HCT116 (cell line): Measurements from ENCODE around the gene SLC17A8. TPM values are rescaled to one million over a fixed set of nuclear protein-coding genes. Genes with fewer than 3 reads are reported as not detected.

Source experiments
- ATAC-seq: fragments of 200-7000 bp; cut with Tn5 transposase; 2 replicates; pipeline ENCODE4 v1.9.1; 2020; ENCODE audit warnings: mild to moderate bottlenecking, moderate library complexity
- BruUV-seq: library from RNA; stranded (reverse); fragments of 400-500 nt; replicated peaks from 2 replicates; lab custom pipeline; 2021; lab: Mats Ljungman, UMichigan
- CTCF ChIA-PET: fragments of 300-600 bp; sonication (Branson Sonifier 250); formaldehyde crosslinking; loops from one replicate; lab custom pipeline; 2021; ENCODE audit warnings: antibody characterized with exemption; lab: Charles Lee
- POLR2A ChIA-PET: fragments of 300-600, 350-600 bp; sonication (Branson Sonifier 250); formaldehyde crosslinking; loops from one replicate; lab custom pipeline; 2021; ENCODE audit warnings: antibody characterized with exemption; lab: Charles Lee
- RAD21 ChIA-PET, 2 experiments: fragments of 300-600 bp; sonication (Branson Sonifier 250); formaldehyde crosslinking; loops; one replicate each; lab custom pipeline; 2023; ENCODE audit warnings: low total read pairs in 2 of 2; ENCODE audit not compliant: uncharacterized antibody in 2 of 2, unreplicated experiment in 2 of 2, low non-redundant PET in 1 of 2; lab: Charles Lee
- DNase-seq: peaks from one replicate; pipeline ENCODE4 v3.0.0-alpha.2; 2010; ENCODE audit warnings: low read depth, low spot score
- H2AFZ ChIP-seq: fragments of 200-600 bp; shearing (Covaris generic), sonication (generic); 2 replicates; pipeline ENCODE4 v1.6.1; 2017; ENCODE audit warnings: low read depth, mixed run types, mixed read lengths, antibody characterized with exemption, low read length; ENCODE audit not compliant: poor library complexity, severe bottlenecking
- H3K27ac ChIP-seq: 2 replicates; pipeline ENCODE4 v1.5.1; 2012; ENCODE audit warnings: low read depth, low read length
- H3K27me3 ChIP-seq: fragments of 200-600 bp; sonication (generic); 2 replicates; pipeline ENCODE4 v1.6.1; 2016; ENCODE audit warnings: mixed run types, low read length, mixed read lengths; ENCODE audit not compliant: insufficient read depth
- H3K36me3 ChIP-seq, 2 experiments: fragments of 200-500 bp in 1 of 2; fragments of 200-600 bp in 1 of 2; sonication (Bioruptor generic) in 1 of 2; sonication (generic) in 1 of 2; 2 replicates each; pipeline versions ENCODE4 v1.5.1 to v1.6.1; 2014 to 2016; ENCODE audit warnings: low read length in 2 of 2, inconsistent platforms in 1 of 2, mixed read lengths in 1 of 2, mixed run types in 1 of 2; ENCODE audit not compliant: insufficient read depth in 2 of 2, control insufficient read depth in 1 of 2
- H3K4me1 ChIP-seq, 2 experiments: fragments of 200-600 bp in 1 of 2; sonication (generic) in 1 of 2; 2 replicates each; pipeline versions ENCODE4 v1.5.1 to v1.6.1; 2012 to 2017; ENCODE audit warnings: low read length in 2 of 2, inconsistent platforms in 1 of 2, mild to moderate bottlenecking in 1 of 2, mixed read lengths in 1 of 2, mixed run types in 1 of 2, moderate library complexity in 1 of 2; ENCODE audit not compliant: insufficient read depth in 2 of 2, control insufficient read depth in 1 of 2
- H3K4me2 ChIP-seq: fragments of 200-600 bp; sonication (generic); 2 replicates; pipeline ENCODE4 v1.6.1; 2017; ENCODE audit warnings: mixed run types, low read length, mixed read lengths
- H3K4me3 ChIP-seq, 2 experiments: fragments of 200-600 bp in 1 of 2; sonication (generic) in 1 of 2; replicated peaks in 1 of 2; 2 replicates each; pipeline ENCODE4 v1.5.1; 2011 to 2016; ENCODE audit warnings: low read length in 2 of 2, control low read depth in 1 of 2, low read depth in 1 of 2, mild to moderate bottlenecking in 1 of 2, mixed read lengths in 1 of 2, mixed run types in 1 of 2
- H3K79me2 ChIP-seq: fragments of 200-600 bp; sonication (generic); 2 replicates; pipeline ENCODE4 v1.6.1; 2017; ENCODE audit warnings: mild to moderate bottlenecking, mixed run types, low read length, moderate library complexity, mixed read lengths; ENCODE audit not compliant: insufficient read depth
- H3K9ac ChIP-seq: fragments of 200-600 bp; sonication (generic); 2 replicates; pipeline ENCODE4 v1.6.1; 2016; ENCODE audit warnings: low read length, mixed read lengths
- H3K9me2 ChIP-seq: fragments of 200-600 bp; sonication (generic), shearing (Covaris generic); 2 replicates; pipeline ENCODE4 v1.6.1; 2017; ENCODE audit warnings: mixed run types, mild to moderate bottlenecking, moderate library complexity; ENCODE audit not compliant: insufficient read depth
- H3K9me3 ChIP-seq, 2 experiments: fragments of 200-500 bp in 1 of 2; fragments of 200-600 bp in 1 of 2; sonication (Bioruptor generic) in 1 of 2; sonication (generic) in 1 of 2; 2 replicates each; pipeline ENCODE4 v1.6.1; 2014 to 2017; ENCODE audit warnings: low read length in 2 of 2, mixed read lengths in 2 of 2, inconsistent platforms in 1 of 2, low read depth in 1 of 2, mild to moderate bottlenecking in 1 of 2, mixed run types in 1 of 2, moderate library complexity in 1 of 2; ENCODE audit not compliant: control insufficient read depth in 1 of 2, insufficient read depth in 1 of 2
- H4K20me1 ChIP-seq: fragments of 200-600 bp; sonication (generic), shearing (Covaris generic); 2 replicates; pipeline ENCODE4 v1.6.1; 2017; ENCODE audit warnings: mixed run types, mild to moderate bottlenecking, moderate library complexity; ENCODE audit not compliant: insufficient read depth
- CBX3 ChIP-seq: IDR thresholded peaks from 2 replicates; pipeline ENCODE4 v1.6.1; 2012; ENCODE audit warnings: low read depth
- CEBPB ChIP-seq: IDR thresholded peaks from 2 replicates; pipeline ENCODE4 v1.6.1; 2012; ENCODE audit warnings: low read depth
- ELF1 ChIP-seq: IDR thresholded peaks from 2 replicates; pipeline ENCODE4 v1.6.1; 2012; ENCODE audit warnings: low read depth, borderline replicate concordance
- EZH2 ChIP-seq: fragments of 200-600 bp; sonication (generic); IDR thresholded peaks from 2 replicates; pipeline ENCODE4 v1.6.1; 2017; ENCODE audit warnings: antibody characterized with exemption, mixed run types
- EZH2phosphoT487 ChIP-seq: fragments of 200-600 bp; IDR thresholded peaks from 2 replicates; pipeline ENCODE4 v1.6.1; 2018; ENCODE audit warnings: antibody characterized with exemption, borderline replicate concordance
- FOSL1 ChIP-seq: IDR thresholded peaks from 2 replicates; pipeline ENCODE4 v1.6.1; 2012; ENCODE audit warnings: low read depth
- JUND ChIP-seq: IDR thresholded peaks from 2 replicates; pipeline ENCODE4 v1.6.1; 2012
- POLR2A ChIP-seq: IDR thresholded peaks from 2 replicates; pipeline ENCODE4 v1.7.0; 2011; ENCODE audit warnings: borderline replicate concordance; ENCODE audit not compliant: insufficient read depth, insufficient read length; ENCODE audit errors: extremely low read depth
- POLR2AphosphoS5 ChIP-seq: IDR thresholded peaks from 2 replicates; pipeline ENCODE4 v1.6.1; 2011; ENCODE audit warnings: mild to moderate bottlenecking, low read depth, low read length, moderate library complexity
- RAD21 ChIP-seq: IDR thresholded peaks from 2 replicates; pipeline ENCODE4 v1.6.1; 2012; ENCODE audit warnings: low read depth, mild to moderate bottlenecking
- SIN3A ChIP-seq: IDR thresholded peaks from 2 replicates; pipeline ENCODE4 v1.6.1; 2012; ENCODE audit warnings: low read depth
- SP1 ChIP-seq: IDR thresholded peaks from 2 replicates; pipeline ENCODE4 v1.6.1; 2012; ENCODE audit warnings: low read depth
- TCF7L2 ChIP-seq: IDR thresholded peaks from 2 replicates; pipeline ENCODE4 v1.7.0; 2011; ENCODE audit warnings: borderline replicate concordance, inconsistent platforms; ENCODE audit not compliant: insufficient read depth, insufficient read length; ENCODE audit errors: extremely low read depth
- YY1 ChIP-seq: IDR thresholded peaks from 2 replicates; pipeline ENCODE4 v1.6.1; 2011; ENCODE audit warnings: low read length, low read depth, moderate library complexity, mild to moderate bottlenecking; ENCODE audit not compliant: insufficient replicate concordance; ENCODE audit errors: extremely low read depth
- ZFX ChIP-seq: fragments of 450-650 bp; IDR thresholded peaks from 2 replicates; pipeline ENCODE4 v1.6.1; 2017
- ZNF274 ChIP-seq: fragments of 200-500 bp; sonication (Bioruptor generic); IDR thresholded peaks from 2 replicates; pipeline ENCODE4 v1.6.1; 2014; ENCODE audit warnings: mild to moderate bottlenecking, low read depth, low read length, inconsistent platforms
- intact Hi-C: fragments of 100-400 bp; cut with micrococcal nuclease; formaldehyde crosslinking; loops from 2 replicates; pipeline ENCODE4 v1.10.0; 2022
- total RNA-seq: library from RNA; stranded (reverse); gene quantifications from one replicate; pipeline ENCODE4 v1.2.1, GENCODE V29; 2021; ENCODE audit not compliant: unreplicated experiment
- TF ChIP-seq, protein P1 (sequence below): IDR thresholded peaks from 2 replicates; pipeline ENCODE4 v1.6.1; 2012

Gene SLC17A8
- total RNA-seq, 1 experiment from 2014 or later: not detected

DNA sequence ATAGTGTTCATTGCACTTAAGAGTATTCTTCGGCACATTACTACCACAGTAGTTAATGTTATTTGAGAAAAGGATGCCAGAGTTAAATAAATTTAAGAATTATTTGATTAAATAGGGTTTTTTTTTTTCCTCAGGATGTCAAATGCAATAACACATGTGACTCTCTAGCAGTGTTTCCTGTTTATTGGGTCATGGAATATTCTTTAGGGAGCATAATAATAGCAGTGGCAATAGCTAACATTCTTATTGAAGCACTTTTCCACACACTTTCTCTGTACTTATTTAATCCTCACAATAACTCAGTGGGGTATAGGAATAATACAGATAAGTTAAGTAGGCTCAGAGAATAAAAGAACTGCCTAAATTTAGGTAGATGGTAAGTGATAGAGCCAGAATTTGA, 45.6 kb upstream of the SLC17A8 start:
- DNase-seq (no peak), ATAC-seq (no peak)
- Histone ChIP-seq H3K4me3 (no peak overlapping the region), H3K4me1 (no peaks in the 10 kb centered on the region), H3K4me2 (no peak overlapping the region), H3K27ac (no peak overlapping the region), H3K79me2 (no peaks in the 10 kb centered on the region), H3K9me3 (no peaks in the 10 kb centered on the region), H4K20me1 (no peaks in the 10 kb centered on the region), H3K27me3 (no peaks in the 10 kb centered on the region), H3K9ac (no peak overlapping the region), H3K9me2 (no peaks in the 10 kb centered on the region), H2AFZ (no peak overlapping the region), H3K36me3 (peaks cover 4 to 6% of the 10 kb centered on the region in 2 experiments; a peak in 2 of 4 replicates)
- CTCF ChIA-PET: no interaction called here
- POLR2A ChIA-PET: no interaction called here
- RAD21 ChIA-PET: no interaction called here
- no TSS peak for BruUV-seq
- TF ChIP-seq POLR2A (no peak), CBX3 (no peak), TCF7L2 (no peak), FOSL1 (no peak), ZFX (no peak), ZNF274 (no peak), RAD21 (no peak), POLR2AphosphoS5 (no peak), EZH2 (no peak), CEBPB (no peak), SP1 (no peak), YY1 (no peak), EZH2phosphoT487 (no peak), JUND (no peak), ELF1 (no peak), SIN3A (no peak)
- TF ChIP-seq, protein P1, sequence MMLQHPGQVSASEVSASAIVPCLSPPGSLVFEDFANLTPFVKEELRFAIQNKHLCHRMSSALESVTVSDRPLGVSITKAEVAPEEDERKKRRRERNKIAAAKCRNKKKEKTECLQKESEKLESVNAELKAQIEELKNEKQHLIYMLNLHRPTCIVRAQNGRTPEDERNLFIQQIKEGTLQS: no peak
- intact Hi-C loops: no loop called here
